Kidney epithelial cell (primary cell): ENCODE measurements around the gene ZBTB42. TPM values are rescaled to one million over a fixed set of nuclear protein-coding genes. Genes with fewer than 3 reads are reported as not detected.

Source experiments
- DNase-seq: peaks from one replicate; pipeline ENCODE4 v3.0.0-alpha.2; 2010; ENCODE audit warnings: low read depth
- H3K27me3 ChIP-seq: 2 replicates; pipeline ENCODE4 v1.6.0; 2011; ENCODE audit warnings: low read length; ENCODE audit not compliant: control insufficient read depth, insufficient read depth
- H3K36me3 ChIP-seq: 2 replicates; pipeline ENCODE4 v1.5.1; 2011; ENCODE audit warnings: low read length; ENCODE audit not compliant: control insufficient read depth, insufficient read depth
- H3K4me3 ChIP-seq: 2 replicates; pipeline ENCODE4 v1.5.1; 2011; ENCODE audit warnings: low read depth, mild to moderate bottlenecking, control low read depth, low read length
- total RNA-seq: library from RNA; depleted of rRNA; stranded (reverse); fragments of >200 nt; gene quantifications from 2 replicates; pipeline ENCODE4 v1.2.3, GENCODE V29; 2015
- TF ChIP-seq, protein P1 (sequence below): IDR thresholded peaks from 2 replicates; pipeline ENCODE4 v1.5.1; 2011; ENCODE audit warnings: mild to moderate bottlenecking, moderate library complexity, low read length, control low read depth, inconsistent platforms; ENCODE audit not compliant: insufficient read depth, poor library complexity, severe bottlenecking

ZBTB42 gene
- total RNA-seq, 1 donor from 2014 or later = 8.4 TPM

DNA sequence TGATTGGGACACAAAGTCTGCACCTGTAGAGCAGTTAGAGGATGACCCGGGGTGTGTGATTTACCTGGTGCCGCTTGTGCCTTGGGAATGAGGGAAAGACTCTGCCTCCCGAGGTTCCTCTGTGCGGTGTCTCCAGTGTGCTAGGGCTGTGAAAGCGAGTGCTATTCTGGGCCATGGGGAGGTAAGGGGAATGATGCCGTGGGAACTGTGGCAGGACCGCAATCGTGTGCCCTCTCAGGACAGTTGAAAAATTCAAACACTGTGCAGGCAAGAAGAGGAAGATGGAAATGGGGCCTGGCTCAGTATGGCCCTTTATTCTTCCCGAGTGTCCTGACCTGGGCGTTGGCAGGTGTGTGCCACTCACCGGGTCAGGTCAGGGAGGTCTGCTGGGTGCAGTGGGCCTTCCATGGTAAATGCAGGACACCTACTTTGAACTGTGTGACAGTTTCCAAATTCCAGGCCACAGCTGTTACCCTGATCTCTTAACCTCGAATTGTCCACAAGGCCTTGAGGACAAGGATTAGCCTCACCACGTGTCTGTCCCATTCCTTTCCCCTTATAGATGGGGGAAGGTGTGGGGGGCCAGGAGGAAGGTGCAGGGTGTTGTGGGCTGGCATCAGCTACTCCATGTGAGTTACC is 46.6 kb upstream of the ZBTB42 start:
- no peak for DNase-seq
- Histone ChIP-seq H3K36me3 (no peaks in the 10 kb centered on the region), H3K4me3 (peak overlapping the region; percentile 88), H3K27me3 (no peaks in the 10 kb centered on the region)
- TF ChIP-seq, protein P1, sequence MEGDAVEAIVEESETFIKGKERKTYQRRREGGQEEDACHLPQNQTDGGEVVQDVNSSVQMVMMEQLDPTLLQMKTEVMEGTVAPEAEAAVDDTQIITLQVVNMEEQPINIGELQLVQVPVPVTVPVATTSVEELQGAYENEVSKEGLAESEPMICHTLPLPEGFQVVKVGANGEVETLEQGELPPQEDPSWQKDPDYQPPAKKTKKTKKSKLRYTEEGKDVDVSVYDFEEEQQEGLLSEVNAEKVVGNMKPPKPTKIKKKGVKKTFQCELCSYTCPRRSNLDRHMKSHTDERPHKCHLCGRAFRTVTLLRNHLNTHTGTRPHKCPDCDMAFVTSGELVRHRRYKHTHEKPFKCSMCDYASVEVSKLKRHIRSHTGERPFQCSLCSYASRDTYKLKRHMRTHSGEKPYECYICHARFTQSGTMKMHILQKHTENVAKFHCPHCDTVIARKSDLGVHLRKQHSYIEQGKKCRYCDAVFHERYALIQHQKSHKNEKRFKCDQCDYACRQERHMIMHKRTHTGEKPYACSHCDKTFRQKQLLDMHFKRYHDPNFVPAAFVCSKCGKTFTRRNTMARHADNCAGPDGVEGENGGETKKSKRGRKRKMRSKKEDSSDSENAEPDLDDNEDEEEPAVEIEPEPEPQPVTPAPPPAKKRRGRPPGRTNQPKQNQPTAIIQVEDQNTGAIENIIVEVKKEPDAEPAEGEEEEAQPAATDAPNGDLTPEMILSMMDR = no peak

DNA sequence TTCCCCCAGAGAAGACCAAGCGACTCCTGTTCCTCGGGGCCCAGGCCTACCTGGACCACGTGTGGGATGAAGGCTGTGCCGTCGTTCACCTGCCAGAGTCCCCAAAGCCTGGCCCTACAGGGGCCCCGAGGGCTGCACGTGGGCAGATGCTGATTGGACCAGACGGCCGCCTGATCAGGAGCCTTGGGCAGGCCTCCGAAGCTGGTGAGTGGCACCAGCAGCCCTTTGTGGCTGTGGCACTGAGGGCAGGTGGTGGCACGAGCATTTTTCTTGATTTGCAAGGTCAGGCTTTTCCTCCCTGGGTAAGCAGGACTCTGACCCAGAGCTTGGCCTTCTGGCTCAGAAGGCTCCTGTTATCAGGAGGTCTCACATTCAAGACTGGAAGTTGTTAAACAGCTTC is 45.3 kb upstream of the ZBTB42 start:
- Histone ChIP-seq H3K36me3 (no peaks in the 10 kb centered on the region), H3K4me3 (no peak overlapping the region), H3K27me3 (no peaks in the 10 kb centered on the region)
- no peak for DNase-seq
- TF ChIP-seq, protein P1 = no peak

DNA sequence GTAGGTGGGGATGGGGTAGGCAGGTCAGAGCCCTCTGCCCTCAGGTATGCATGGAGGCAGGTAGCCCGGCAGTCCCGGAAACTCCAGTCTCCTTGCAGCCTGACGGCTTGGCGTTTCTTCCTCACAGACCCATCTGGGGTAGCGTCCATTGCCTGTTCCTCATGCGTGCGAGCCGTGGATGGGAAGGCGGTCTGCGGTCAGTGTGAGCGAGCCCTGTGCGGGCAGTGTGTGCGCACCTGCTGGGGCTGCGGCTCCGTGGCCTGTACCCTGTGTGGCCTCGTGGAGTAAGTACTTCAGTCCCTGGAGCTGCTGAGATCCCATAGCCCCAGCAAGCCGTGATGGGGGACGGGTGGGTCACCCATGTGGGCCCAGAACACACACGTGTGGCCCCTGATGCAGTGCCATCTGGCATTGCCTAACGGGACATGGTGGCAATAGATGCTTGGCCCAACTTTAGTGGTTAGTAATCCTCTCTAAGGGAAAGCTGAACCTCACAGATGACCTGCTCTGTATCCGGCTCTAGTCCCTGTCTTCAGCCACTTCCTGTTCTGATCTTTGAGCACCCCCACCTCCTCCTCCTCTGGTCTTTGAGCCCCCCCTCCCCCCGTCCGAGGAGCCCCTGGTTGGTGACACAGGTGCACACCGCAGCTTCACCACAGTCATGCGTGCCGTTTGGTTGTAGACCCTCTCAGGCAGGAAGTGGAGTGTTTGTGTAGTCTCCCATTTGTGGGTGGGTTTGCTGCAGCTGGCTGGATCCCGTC is 44.2 kb upstream of the ZBTB42 start:
- H3K4me3 ChIP-seq = no peak overlapping the region
- DNase-seq = no peak
- H3K36me3 ChIP-seq = no peaks in the 10 kb centered on the region
- TF ChIP-seq, protein P1 = no peak
- H3K27me3 ChIP-seq = no peaks in the 10 kb centered on the region

DNA sequence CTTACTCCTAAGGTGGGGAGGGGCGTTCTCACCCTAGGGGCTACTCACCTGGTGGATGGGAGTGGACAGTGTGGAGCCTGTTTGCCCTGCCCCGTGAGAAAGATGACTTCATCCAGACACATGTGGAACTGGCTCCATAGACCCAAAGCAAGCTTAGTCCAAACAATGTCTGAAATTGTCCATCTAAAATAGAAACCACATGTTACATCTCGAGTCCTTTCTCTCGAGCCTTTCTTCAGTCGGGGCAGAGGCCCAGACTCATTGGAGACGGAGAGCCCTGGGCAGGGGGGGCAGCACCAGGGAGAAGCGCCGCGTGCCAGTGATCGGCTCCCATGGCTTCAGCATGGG is 43.7 kb upstream of the ZBTB42 start:
- Histone ChIP-seq H3K4me3 (no peak overlapping the region), H3K36me3 (no peaks in the 10 kb centered on the region), H3K27me3 (no peaks in the 10 kb centered on the region)
- TF ChIP-seq, protein P1 = no peak
- no peak for DNase-seq

- TF ChIP-seq, protein P1 = no peak
- Histone ChIP-seq H3K36me3 (no peaks in the 10 kb centered on the region), H3K27me3 (no peaks in the 10 kb centered on the region), H3K4me3 (no peak overlapping the region)
- no peak for DNase-seq
Measured at GRCh38 chr14:104757681-104758392, 43.1 kb upstream of the ZBTB42 start.
